ENCODE results near the gene COX4I1.
"Not testable (repeated sequence)": the region's sequence is repeated elsewhere in the genome, so short reads cannot be mapped to it uniquely, and the experiment has no call there.

COX4I1 gene

GRCh38 chr16:85829751-85830445, 30.4 kb downstream of the COX4I1 start:
- H3K4me1 ChIP-seq (ENCODE audit: control insufficient read depth, insufficient read depth, low read length, poor library complexity, severe bottlenecking): no peaks in the 10 kb centered on the region
- DNase-seq: no peak

GRCh38 chr16:85830821-85831220, 31.3 kb downstream of the COX4I1 start:
- Histone ChIP-seq H3K4me3 (ENCODE audit: insufficient read depth, low read depth, low read length, poor library complexity, severe bottlenecking) (no peak overlapping the region), H3K9me3 (ENCODE audit: control insufficient read depth, low read length) (no peaks in the 10 kb centered on the region), H3K27me3 (replicated peaks; ENCODE audit: control insufficient read depth, insufficient read depth, low read length, poor library complexity, severe bottlenecking) (peaks cover 5% of the 10 kb centered on the region), H3K36me3 (ENCODE audit: control insufficient read depth, insufficient read depth, low read length) (no peaks in the 10 kb centered on the region), H3K4me1 (ENCODE audit: control insufficient read depth, insufficient read depth, low read length, poor library complexity, severe bottlenecking) (no peaks in the 10 kb centered on the region), H3K27ac (ENCODE audit: insufficient read depth, low read length, poor library complexity, severe bottlenecking) (no peak overlapping the region)
- DNase-seq: no peak

More at GRCh38 chr16:85829751-85830445, 30.4 kb downstream of the COX4I1 start:
- Histone ChIP-seq H3K27ac (ENCODE audit: insufficient read depth, low read length, poor library complexity, severe bottlenecking) (no peak overlapping the region), H3K9me3 (ENCODE audit: control insufficient read depth, low read length) (no peaks in the 10 kb centered on the region), H3K36me3 (ENCODE audit: control insufficient read depth, insufficient read depth, low read length) (no peaks in the 10 kb centered on the region), H3K4me3 (ENCODE audit: insufficient read depth, low read depth, low read length, poor library complexity, severe bottlenecking) (no peak overlapping the region), H3K27me3 (replicated peaks; ENCODE audit: control insufficient read depth, insufficient read depth, low read length, poor library complexity, severe bottlenecking) (peaks cover 5% of the 10 kb centered on the region)

- no peak overlapping the region for H3K27ac ChIP-seq (ENCODE audit: insufficient read depth, low read length, poor library complexity, severe bottlenecking)
- no peaks in the 10 kb centered on the region for H3K4me1 ChIP-seq (ENCODE audit: control insufficient read depth, insufficient read depth, low read length, poor library complexity, severe bottlenecking)
- no peaks in the 10 kb centered on the region for H3K36me3 ChIP-seq (ENCODE audit: control insufficient read depth, insufficient read depth, low read length)
- peaks cover 5% of the 10 kb centered on the region for H3K27me3 ChIP-seq (replicated peaks; ENCODE audit: control insufficient read depth, insufficient read depth, low read length, poor library complexity, severe bottlenecking)
- DNase-seq: no peak
- no peaks in the 10 kb centered on the region for H3K9me3 ChIP-seq (ENCODE audit: control insufficient read depth, low read length)
- H3K4me3 ChIP-seq (ENCODE audit: insufficient read depth, low read depth, low read length, poor library complexity, severe bottlenecking): no peak overlapping the region
These were observed 33.2 kb downstream of the COX4I1 start for GRCh38 chr16:85832570-85833218.

GRCh38 chr16:85833219-85833920, 33.9 kb downstream of the COX4I1 start:
- no peak for DNase-seq
- no peaks in the 10 kb centered on the region for H3K4me1 ChIP-seq (ENCODE audit: control insufficient read depth, insufficient read depth, low read length, poor library complexity, severe bottlenecking)
- no peak overlapping the region for H3K27ac ChIP-seq (ENCODE audit: insufficient read depth, low read length, poor library complexity, severe bottlenecking)
- H3K9me3 ChIP-seq (ENCODE audit: control insufficient read depth, low read length): no peaks in the 10 kb centered on the region
- peaks cover 5% of the 10 kb centered on the region for H3K27me3 ChIP-seq (replicated peaks; ENCODE audit: control insufficient read depth, insufficient read depth, low read length, poor library complexity, severe bottlenecking)
- H3K36me3 ChIP-seq (ENCODE audit: control insufficient read depth, insufficient read depth, low read length): no peaks in the 10 kb centered on the region
- H3K4me3 ChIP-seq (ENCODE audit: insufficient read depth, low read depth, low read length, poor library complexity, severe bottlenecking): no peak overlapping the region

- H3K4me3 ChIP-seq (ENCODE audit: insufficient read depth, low read depth, low read length, poor library complexity, severe bottlenecking): no peak overlapping the region
- no peak for DNase-seq
- no peaks in the 10 kb centered on the region for H3K36me3 ChIP-seq (ENCODE audit: control insufficient read depth, insufficient read depth, low read length)
- H3K27me3 ChIP-seq (replicated peaks; ENCODE audit: control insufficient read depth, insufficient read depth, low read length, poor library complexity, severe bottlenecking): peaks cover 5% of the 10 kb centered on the region
- no peaks in the 10 kb centered on the region for H3K9me3 ChIP-seq (ENCODE audit: control insufficient read depth, low read length)
- H3K4me1 ChIP-seq (ENCODE audit: control insufficient read depth, insufficient read depth, low read length, poor library complexity, severe bottlenecking): no peaks in the 10 kb centered on the region
- H3K27ac ChIP-seq (ENCODE audit: insufficient read depth, low read length, poor library complexity, severe bottlenecking): no peak overlapping the region
These were observed 35.2 kb downstream of the COX4I1 start for GRCh38 chr16:85834741-85835140.

- no peak overlapping the region for H3K27ac ChIP-seq (ENCODE audit: insufficient read depth, low read length, poor library complexity, severe bottlenecking)
- H3K36me3 ChIP-seq (ENCODE audit: control insufficient read depth, insufficient read depth, low read length): no peaks in the 10 kb centered on the region
- no peak for DNase-seq
- H3K9me3 ChIP-seq (ENCODE audit: control insufficient read depth, low read length): no peaks in the 10 kb centered on the region
- peaks cover under 1% of the 10 kb centered on the region for H3K27me3 ChIP-seq (replicated peaks; ENCODE audit: control insufficient read depth, insufficient read depth, low read length, poor library complexity, severe bottlenecking)
- no peak overlapping the region for H3K4me3 ChIP-seq (ENCODE audit: insufficient read depth, low read depth, low read length, poor library complexity, severe bottlenecking)
- no peaks in the 10 kb centered on the region for H3K4me1 ChIP-seq (ENCODE audit: control insufficient read depth, insufficient read depth, low read length, poor library complexity, severe bottlenecking)
These were observed 35.8 kb downstream of the COX4I1 start for GRCh38 chr16:85835227-85835751.

- no peak overlapping the region for H3K4me3 ChIP-seq (ENCODE audit: insufficient read depth, low read depth, low read length, poor library complexity, severe bottlenecking)
- no peaks in the 10 kb centered on the region for H3K36me3 ChIP-seq (ENCODE audit: control insufficient read depth, insufficient read depth, low read length)
- no peak overlapping the region for H3K27ac ChIP-seq (ENCODE audit: insufficient read depth, low read length, poor library complexity, severe bottlenecking)
- no peak for DNase-seq
- H3K4me1 ChIP-seq (ENCODE audit: control insufficient read depth, insufficient read depth, low read length, poor library complexity, severe bottlenecking): no peaks in the 10 kb centered on the region
- no peaks in the 10 kb centered on the region for H3K9me3 ChIP-seq (ENCODE audit: control insufficient read depth, low read length)
- no peaks in the 10 kb centered on the region for H3K27me3 ChIP-seq (replicated peaks; ENCODE audit: control insufficient read depth, insufficient read depth, low read length, poor library complexity, severe bottlenecking)
These were observed 36.6 kb downstream of the COX4I1 start for GRCh38 chr16:85835956-85836705.

GRCh38 chr16:85836706-85837582, 37.4 kb downstream of the COX4I1 start:
- no peaks in the 10 kb centered on the region for H3K36me3 ChIP-seq (ENCODE audit: control insufficient read depth, insufficient read depth, low read length)
- H3K27ac ChIP-seq (ENCODE audit: insufficient read depth, low read length, poor library complexity, severe bottlenecking): no peak overlapping the region
- no peak for DNase-seq
- H3K4me3 ChIP-seq (ENCODE audit: insufficient read depth, low read depth, low read length, poor library complexity, severe bottlenecking): no peak overlapping the region
- H3K9me3 ChIP-seq (ENCODE audit: control insufficient read depth, low read length): no peaks in the 10 kb centered on the region
- H3K27me3 ChIP-seq (replicated peaks; ENCODE audit: control insufficient read depth, insufficient read depth, low read length, poor library complexity, severe bottlenecking): no peaks in the 10 kb centered on the region
- H3K4me1 ChIP-seq (ENCODE audit: control insufficient read depth, insufficient read depth, low read length, poor library complexity, severe bottlenecking): no peaks in the 10 kb centered on the region

GRCh38 chr16:85837654-85838053, 38.2 kb downstream of the COX4I1 start:
- H3K9me3 ChIP-seq (ENCODE audit: control insufficient read depth, low read length); H3K27me3 ChIP-seq (replicated peaks; ENCODE audit: control insufficient read depth, insufficient read depth, low read length, poor library complexity, severe bottlenecking); H3K27ac ChIP-seq (ENCODE audit: insufficient read depth, low read length, poor library complexity, severe bottlenecking); H3K36me3 ChIP-seq (ENCODE audit: control insufficient read depth, insufficient read depth, low read length); H3K4me3 ChIP-seq (ENCODE audit: insufficient read depth, low read depth, low read length, poor library complexity, severe bottlenecking); DNase-seq; H3K4me1 ChIP-seq (ENCODE audit: control insufficient read depth, insufficient read depth, low read length, poor library complexity, severe bottlenecking): not testable (repeated sequence)

Data from effector memory CD4-positive, alpha-beta T cell (primary cell).